B cell (primary cell): ENCODE measurements around the gene C16orf82. TPM values are rescaled to one million over a fixed set of nuclear protein-coding genes. Genes with fewer than 3 reads are reported as not detected.

ENCODE experiments used
- ATAC-seq: fragments of 200-7000 bp; cut with Tn5 transposase; one replicate; pipeline ENCODE4 v1.10.0; 2021; ENCODE audit warnings: low read depth, mild to moderate bottlenecking, moderate number of reproducible peaks, moderate library complexity
- CTCF ChIA-PET: fragments of 350-600 bp; sonication (Branson Sonifier 250); formaldehyde crosslinking; loops from one replicate; lab custom pipeline; 2021; ENCODE audit warnings: antibody characterized with exemption, inconsistent platforms; lab: Charles Lee
- POLR2A ChIA-PET: fragments of 350-600 bp; sonication (Branson Sonifier 250); formaldehyde crosslinking; loops from one replicate; lab custom pipeline; 2021; ENCODE audit warnings: antibody characterized with exemption; lab: Charles Lee
- DNase-seq: peaks from one replicate; pipeline ENCODE4 v3.0.0; 2013
- H2AFZ ChIP-seq: 2 replicates; pipeline ENCODE4 v1.6.1; 2012; ENCODE audit warnings: mild to moderate bottlenecking, low read depth, low read length; ENCODE audit not compliant: insufficient read depth, poor library complexity, severe bottlenecking
- H3K27ac ChIP-seq, 2 donors: 1 replicate in 1 of 2; 2 replicates in 1 of 2; pipeline ENCODE4 v1.5.1; 2012 to 2013; ENCODE audit warnings: low read length in 2 of 2, mild to moderate bottlenecking in 2 of 2, moderate library complexity in 1 of 2
- H3K27me3 ChIP-seq, 4 experiments: fragments of 200-600 bp in 1 of 4; sonication (generic) in 1 of 4; replicated peaks in 1 of 4; 1 replicate in 2 of 4; 2 replicates in 2 of 4; pipeline versions ENCODE4 v1.6.1 to v1.7.0; 2013 to 2016; ENCODE audit warnings: low read length in 3 of 4, mild to moderate bottlenecking in 2 of 4, mixed read lengths in 1 of 4, moderate library complexity in 1 of 4; ENCODE audit not compliant: insufficient read depth in 4 of 4, control insufficient read depth in 3 of 4; ENCODE audit errors: control extremely low read depth in 1 of 4
- H3K36me3 ChIP-seq, 2 experiments: replicated peaks in 1 of 2; 1 replicate in 1 of 2; 2 replicates in 1 of 2; pipeline versions ENCODE4 v1.6.1 to v1.7.1; 2013; ENCODE audit warnings: low read length in 1 of 2; ENCODE audit not compliant: insufficient read depth in 2 of 2, control insufficient read depth in 1 of 2; ENCODE audit errors: control extremely low read depth in 1 of 2, extremely low read depth in 1 of 2
- H3K4me1 ChIP-seq, 2 donors: fragments of 200-600 bp in 1 of 2; sonication (generic) in 1 of 2; 1 replicate in 1 of 2; 2 replicates in 1 of 2; pipeline versions ENCODE4 v1.5.1 to v1.6.1; 2013 to 2017; ENCODE audit warnings: low read length in 2 of 2; ENCODE audit not compliant: control insufficient read depth in 2 of 2, insufficient read depth in 2 of 2
- H3K4me2 ChIP-seq: replicated peaks from 2 replicates; pipeline ENCODE3; 2012; ENCODE audit warnings: mild to moderate bottlenecking, low read depth, low read length; ENCODE audit not compliant: poor library complexity, severe bottlenecking
- H3K4me3 ChIP-seq, 5 experiments: fragments of 200-600 bp in 1 of 5; sonication (generic) in 1 of 5; 1 replicate in 3 of 5; 2 replicates in 2 of 5; pipeline versions ENCODE4 v1.5.1 to v1.7.0; 2011 to 2016; ENCODE audit warnings: low read length in 4 of 5, mild to moderate bottlenecking in 4 of 5, low read depth in 2 of 5, control low read depth in 1 of 5, moderate library complexity in 1 of 5; ENCODE audit not compliant: insufficient read depth in 1 of 5; ENCODE audit errors: control extremely low read depth in 1 of 5, extremely low read depth in 1 of 5
- H3K79me2 ChIP-seq: fragments of 200-600 bp; sonication (generic); one replicate; pipeline ENCODE4 v1.6.0; 2016; ENCODE audit warnings: low read length; ENCODE audit not compliant: control insufficient read depth, insufficient read depth
- H3K9ac ChIP-seq: fragments of 200-600 bp; sonication (generic); 2 replicates; pipeline ENCODE4 v1.6.1; 2017; ENCODE audit warnings: mild to moderate bottlenecking, low read length, moderate library complexity
- H3K9me3 ChIP-seq, 3 donors: one replicate each; pipeline versions ENCODE4 v1.6.1 to v1.7.1; 2013; ENCODE audit warnings: low read length in 2 of 3; ENCODE audit not compliant: control insufficient read depth in 2 of 3, insufficient read depth in 1 of 3; ENCODE audit errors: control extremely low read depth in 1 of 3
- H4K20me1 ChIP-seq: 2 replicates; pipeline ENCODE4 v1.6.0; 2012; ENCODE audit warnings: mild to moderate bottlenecking, low read length; ENCODE audit not compliant: insufficient read depth, control insufficient read depth, poor library complexity, severe bottlenecking
- H3K27ac Mint-ChIP-seq: one replicate; pipeline ENCODE4 v1.8.0; 2021; ENCODE audit warnings: mixed read lengths
- H3K27me3 Mint-ChIP-seq: one replicate; pipeline ENCODE4 v1.8.0; 2021; ENCODE audit warnings: mixed read lengths
- H3K4me1 Mint-ChIP-seq: one replicate; pipeline ENCODE4 v1.8.0; 2021; ENCODE audit warnings: mixed read lengths
- H3K4me3 Mint-ChIP-seq: one replicate; pipeline ENCODE4 v1.8.0; 2021; ENCODE audit warnings: mixed read lengths
- H3K9me3 Mint-ChIP-seq: one replicate; pipeline ENCODE4 v1.8.0; 2022; ENCODE audit warnings: mixed read lengths; ENCODE audit not compliant: insufficient read depth
- CTCF ChIP-seq: fragments of 200-600 bp; IDR thresholded peaks from one replicate; pipeline ENCODE4 v1.8.0; 2022; ENCODE audit warnings: antibody characterized with exemption, mild to moderate bottlenecking
- EZH2 ChIP-seq: IDR thresholded peaks from 2 replicates; pipeline ENCODE4 v1.6.1; 2012; ENCODE audit warnings: borderline replicate concordance, low read depth, mild to moderate bottlenecking, moderate library complexity, low read length; ENCODE audit not compliant: insufficient read depth, poor library complexity, severe bottlenecking
- WGBS: methylation state at CpG from one replicate; pipeline ENCODE4 v1.1.5; 2013; ENCODE audit warnings: missing lambda C conversion rate; ENCODE audit not compliant: insufficient coverage; 5-methylcytosine and 5-hydroxymethylcytosine counted together
- intact Hi-C: fragments of 100-400 bp; cut with micrococcal nuclease; formaldehyde crosslinking; loops from one replicate; pipeline ENCODE4 v1.10.0; 2022
- polyA plus RNA-seq: library from polyadenylated mRNA; depleted of rRNA; stranded (reverse); fragments of >200 nt; gene quantifications from 2 replicates; pipeline ENCODE4 v1.2.3, GENCODE V29; 2012
- total RNA-seq, 2 donors: library from RNA; stranded (reverse); fragments of 120-200 nt in 1 of 2; gene quantifications; 1 replicate in 1 of 2; 2 replicates in 1 of 2; pipeline versions ENCODE4 v1.2.3 to v1.2.4, GENCODE V29; 2013 to 2022

Gene C16orf82
- total and polyA plus RNA-seq, 2 donors (not counting 1 experiment from before 2014, with no cell fraction given): not detected

- no peak overlapping the region for H3K4me2 ChIP-seq
- no peak overlapping the region for H3K9ac ChIP-seq
- H3K4me3 ChIP-seq: no peak overlapping the region
- H3K27ac ChIP-seq: no peak overlapping the region
- H3K4me3 Mint-ChIP-seq: no peak overlapping the region
- peaks cover 11% of the 10 kb centered on the region for H3K27me3 Mint-ChIP-seq
- no peak for TF ChIP-seq EZH2
- no peak for TF ChIP-seq CTCF
- intact Hi-C loops: no loop called here
- POLR2A ChIA-PET: no interaction called here
- H3K9me3 Mint-ChIP-seq: no peaks in the 10 kb centered on the region
- CTCF ChIA-PET: no interaction called here
- H4K20me1 ChIP-seq: no peaks in the 10 kb centered on the region
- 90% methylated on average over 2 of the region's 3 CpGs for WGBS
- H3K27ac Mint-ChIP-seq: no peak overlapping the region
- H2AFZ ChIP-seq: no peak overlapping the region
- DNase-seq (no peak), ATAC-seq (no peak)
- no peaks in the 10 kb centered on the region for H3K79me2 ChIP-seq
- no peaks in the 10 kb centered on the region for H3K4me1 Mint-ChIP-seq
- H3K27me3 ChIP-seq: no peaks in the 10 kb centered on the region
- H3K9me3 ChIP-seq: peaks cover 0 to 8% (median 0%) of the 10 kb centered on the region in 3 donors
- H3K4me1 ChIP-seq: no peaks in the 10 kb centered on the region
- H3K36me3 ChIP-seq: no peaks in the 10 kb centered on the region
These were observed 8.4 kb upstream of the C16orf82 start for GRCh38 chr16:27058299-27058698.

GRCh38 chr16:27070776-27071175 lies 4.0 kb downstream of the C16orf82 start:
- intact Hi-C loops: no loop called here
- Mint-ChIP-seq H3K4me3 (no peak overlapping the region), H3K4me1 (no peaks in the 10 kb centered on the region), H3K27me3 (peaks cover 29% of the 10 kb centered on the region), H3K9me3 (no peaks in the 10 kb centered on the region), H3K27ac (no peak overlapping the region)
- WGBS: 83% methylated on average over 5 of the region's 6 CpGs
- H3K27ac ChIP-seq: no peak overlapping the region
- no peak overlapping the region for H3K9ac ChIP-seq
- H3K36me3 ChIP-seq: no peaks in the 10 kb centered on the region
- DNase-seq (no peak), ATAC-seq (no peak)
- POLR2A ChIA-PET: no interaction called here
- peaks cover 0 to 18% (median 2%) of the 10 kb centered on the region in 3 donors for H3K9me3 ChIP-seq
- no peaks in the 10 kb centered on the region for H3K79me2 ChIP-seq
- H3K4me1 ChIP-seq: no peaks in the 10 kb centered on the region
- no peak overlapping the region for H3K4me3 ChIP-seq
- H4K20me1 ChIP-seq: no peaks in the 10 kb centered on the region
- H3K27me3 ChIP-seq: peaks cover 0 to 7% (median 0%) of the 10 kb centered on the region in 4 experiments
- H2AFZ ChIP-seq: no peak overlapping the region
- H3K4me2 ChIP-seq: no peak overlapping the region
- CTCF ChIA-PET: no interaction called here
- TF ChIP-seq EZH2 (no peak), CTCF (no peak)
